Stimulated activated CD4-positive, alpha-beta T cell treated with anti-CD3 and anti-CD28 coated beads, Interleukin-4, amount 100 ng/mL, for 24 hours (primary cell): ENCODE data around the gene SPRED1.

Experiments used
- DNase-seq: peaks from one replicate; pipeline ENCODE4 v3.0.0-alpha.2; 2020

Gene SPRED1

DNA sequence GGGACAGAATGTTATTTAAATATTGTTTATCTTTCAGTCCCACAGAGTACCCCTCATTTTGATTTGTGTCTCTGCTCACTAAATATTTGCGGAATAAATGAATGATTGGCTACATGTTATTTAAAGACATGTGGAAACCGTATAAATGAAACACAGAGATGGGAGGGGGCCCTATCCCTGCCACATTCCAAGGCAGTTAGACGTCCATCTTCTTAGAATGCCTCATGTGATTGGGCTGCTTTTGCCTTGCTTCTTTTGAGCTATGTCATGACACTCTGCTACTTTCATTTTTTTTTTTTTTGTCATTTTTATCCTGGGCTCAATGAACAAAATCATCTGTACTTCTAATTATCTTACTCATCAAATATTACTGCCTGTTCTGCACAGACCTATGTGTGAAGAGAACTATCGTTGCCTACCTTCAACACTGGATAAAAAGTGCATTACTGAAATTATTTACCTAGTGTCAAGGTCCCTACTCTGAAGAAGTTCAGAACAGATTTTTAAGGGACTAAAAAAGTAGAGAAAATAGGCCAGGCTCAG is 117.4 kb downstream of the SPRED1 start:
- no peak for DNase-seq

DNA sequence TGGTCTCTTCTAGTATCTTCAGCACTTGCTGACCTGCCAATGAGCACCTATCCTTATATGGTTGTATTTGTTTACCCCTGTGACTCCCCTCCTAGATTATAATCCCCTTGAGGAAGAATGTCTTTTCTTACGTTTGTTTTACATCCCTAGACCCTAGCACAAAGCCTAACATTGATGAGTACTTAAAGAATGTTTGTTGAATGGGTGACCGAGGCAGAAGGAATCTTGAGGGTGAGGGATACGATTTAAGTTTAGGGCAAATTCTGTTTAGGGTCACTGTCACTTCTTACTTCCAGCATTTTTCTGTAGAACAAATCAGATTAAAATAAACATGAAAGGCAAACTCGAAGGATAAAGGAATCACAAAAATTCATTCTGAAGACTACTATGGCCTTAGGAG is 120.4 kb downstream of the SPRED1 start:
- no peak for DNase-seq

DNA sequence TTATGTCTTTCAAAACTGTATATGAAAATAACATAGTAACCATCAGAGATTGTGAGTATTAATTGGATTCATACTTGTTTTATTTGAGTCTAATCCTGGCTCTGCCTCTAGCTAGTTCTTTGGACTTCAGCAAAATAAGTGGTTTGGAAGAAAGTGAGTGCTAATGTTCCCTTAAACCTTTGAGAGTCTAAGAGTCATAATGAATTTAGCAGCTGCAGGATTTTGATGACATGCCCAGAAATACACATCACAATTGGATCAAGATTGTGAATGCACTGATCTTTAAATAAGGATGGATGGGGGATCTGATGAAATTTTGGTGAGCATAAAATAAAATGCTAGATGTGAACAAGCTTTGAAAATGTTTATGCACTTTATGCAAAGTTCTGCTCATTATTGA is 121.4 kb downstream of the SPRED1 start:
- DNase-seq: no peak

DNA sequence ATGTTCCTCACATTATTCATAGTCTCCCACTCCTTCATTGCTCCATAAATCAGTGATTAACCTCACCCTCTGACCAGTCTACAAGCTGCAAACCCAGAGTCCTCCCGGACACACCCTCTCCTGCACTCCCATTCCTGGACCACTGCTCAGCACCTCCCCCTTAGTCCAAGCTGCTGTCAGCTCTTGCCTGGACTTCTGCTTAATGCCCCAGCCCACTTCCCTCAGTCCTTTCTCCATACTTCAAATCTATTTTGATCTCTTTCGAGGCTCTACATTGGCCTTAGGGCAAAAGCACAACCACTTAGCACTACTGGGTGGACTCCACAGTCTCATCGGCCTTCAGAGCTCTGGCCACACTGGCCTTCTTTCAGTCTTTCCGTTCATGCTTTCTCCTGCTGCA is 121.9 kb downstream of the SPRED1 start:
- DNase-seq: no peak

DNA sequence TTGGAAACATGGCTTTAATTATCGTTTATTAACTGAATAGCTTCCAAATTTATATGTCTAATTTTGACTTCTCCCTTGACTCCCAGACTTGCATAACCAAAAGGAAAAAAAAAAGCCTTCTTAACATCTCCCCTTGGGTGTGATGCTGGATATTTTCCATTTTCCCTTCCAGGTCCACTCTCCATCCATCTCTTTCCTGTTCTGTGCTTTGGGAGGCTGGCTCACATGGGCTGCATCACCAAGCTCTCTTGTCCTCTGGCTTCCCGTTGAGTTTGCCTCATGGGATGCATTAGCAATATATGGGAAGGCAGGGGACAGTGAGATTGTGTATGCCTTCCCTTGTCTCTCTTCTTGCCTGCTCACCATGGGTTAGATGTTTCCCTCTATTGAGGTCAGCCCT is 123.4 kb downstream of the SPRED1 start:
- no peak for DNase-seq

DNA sequence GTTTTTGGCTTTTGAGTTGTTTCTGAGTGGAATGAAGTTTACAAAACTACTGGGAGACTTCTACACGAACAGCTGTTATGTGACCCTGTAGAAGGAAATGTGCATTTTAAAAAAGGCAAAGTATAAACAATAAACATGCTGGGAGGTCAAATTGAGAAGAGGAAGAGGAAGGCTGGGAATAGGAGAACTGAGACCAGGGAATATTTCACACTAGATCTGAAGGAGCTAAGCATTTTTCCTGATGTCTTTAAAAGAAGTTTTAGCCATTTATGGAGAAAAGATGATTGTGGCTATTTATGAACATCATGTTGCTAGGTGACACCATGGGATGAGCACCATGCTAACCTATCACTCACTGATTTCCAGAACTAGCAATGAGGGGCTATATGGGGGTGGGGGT is 125.0 kb downstream of the SPRED1 start:
- DNase-seq: no peak

DNA sequence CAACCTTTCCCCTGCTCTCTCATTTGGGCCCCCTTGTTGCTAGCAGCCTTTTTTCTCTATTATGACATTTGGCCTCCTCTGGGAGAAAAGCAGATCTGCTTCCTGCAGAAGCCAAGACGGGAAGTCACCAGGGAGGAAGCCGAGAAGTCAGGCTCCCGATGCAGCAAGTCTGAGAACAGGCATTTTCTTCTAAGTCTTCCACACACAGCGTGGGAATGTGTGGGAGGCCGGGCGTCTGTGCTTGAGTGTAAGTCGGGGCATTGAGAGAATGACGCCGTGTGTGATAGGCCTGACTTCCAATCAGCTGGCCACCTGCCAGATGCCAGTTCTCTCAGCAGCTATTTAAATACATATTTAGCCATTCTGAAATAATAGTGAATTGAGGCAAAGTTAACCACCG is 125.5 kb downstream of the SPRED1 start:
- no peak for DNase-seq

DNA sequence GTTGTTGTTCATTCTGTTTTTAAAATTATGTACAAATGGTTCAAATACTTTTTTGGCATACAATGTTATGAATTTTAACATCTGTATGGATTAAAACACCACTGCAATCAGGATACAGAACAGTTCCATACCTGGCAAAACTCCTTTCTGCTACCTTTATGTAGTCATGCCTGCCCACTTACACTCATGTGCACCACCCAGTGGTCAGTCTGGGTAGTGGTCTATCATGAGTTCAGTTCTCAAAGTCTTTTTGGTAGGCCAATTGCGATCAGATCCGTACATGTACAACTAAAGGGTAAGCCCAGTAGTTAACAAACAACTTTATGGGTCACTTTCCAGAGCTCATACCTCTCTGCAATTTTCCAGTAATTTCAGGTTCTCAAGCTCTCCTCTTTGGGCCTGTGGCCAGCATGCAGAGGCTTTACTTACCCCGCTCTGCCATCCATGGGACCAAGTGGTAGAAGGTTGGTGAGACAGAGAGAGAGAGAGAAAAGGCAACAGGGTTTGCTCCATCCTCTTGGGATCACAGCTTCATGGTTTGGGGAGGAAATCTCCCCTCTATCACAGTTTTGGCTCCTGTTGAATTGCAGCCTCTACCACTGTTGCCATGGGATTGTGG is 137.4 kb downstream of the SPRED1 start:
- DNase-seq: peak; percentile 66

DNA sequence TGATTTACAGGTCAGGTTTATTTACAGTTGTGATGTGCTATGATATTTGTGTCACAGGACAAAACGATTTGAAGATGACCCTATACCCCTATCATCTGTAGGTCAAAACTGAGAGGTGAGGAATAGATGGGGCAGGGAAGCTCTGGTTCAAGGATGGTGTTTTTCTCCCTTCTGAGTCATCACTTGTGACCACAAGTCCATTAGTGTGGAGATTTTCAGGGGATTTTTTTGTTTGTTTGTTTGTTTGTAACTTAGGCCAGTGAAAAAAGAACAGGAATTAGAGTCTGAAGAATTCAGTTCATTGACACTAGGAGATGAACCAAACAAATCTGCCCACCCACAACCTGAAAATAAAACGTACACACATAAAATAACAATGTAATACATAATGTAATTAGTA is 138.6 kb downstream of the SPRED1 start:
- DNase-seq: no peak

DNA sequence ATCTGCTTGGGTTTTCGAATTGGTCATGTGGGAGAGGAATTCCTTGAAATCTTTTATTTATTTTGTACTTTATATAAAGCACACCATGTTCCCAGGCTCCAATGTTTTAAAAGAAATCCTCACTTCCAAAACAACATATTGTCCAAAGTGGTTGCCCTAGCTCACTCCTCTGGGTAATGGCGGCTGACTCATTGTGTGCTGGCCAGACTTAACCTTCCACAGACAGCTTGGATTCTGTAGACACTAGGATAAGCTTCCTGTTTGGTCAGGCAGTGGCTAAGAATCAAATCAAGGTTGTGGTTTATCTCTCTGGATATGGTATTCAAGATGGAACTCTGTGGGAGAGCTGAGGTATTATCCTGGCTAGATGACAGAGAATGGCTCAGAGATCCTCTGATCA is 145.5 kb downstream of the SPRED1 start:
- no peak for DNase-seq

DNA sequence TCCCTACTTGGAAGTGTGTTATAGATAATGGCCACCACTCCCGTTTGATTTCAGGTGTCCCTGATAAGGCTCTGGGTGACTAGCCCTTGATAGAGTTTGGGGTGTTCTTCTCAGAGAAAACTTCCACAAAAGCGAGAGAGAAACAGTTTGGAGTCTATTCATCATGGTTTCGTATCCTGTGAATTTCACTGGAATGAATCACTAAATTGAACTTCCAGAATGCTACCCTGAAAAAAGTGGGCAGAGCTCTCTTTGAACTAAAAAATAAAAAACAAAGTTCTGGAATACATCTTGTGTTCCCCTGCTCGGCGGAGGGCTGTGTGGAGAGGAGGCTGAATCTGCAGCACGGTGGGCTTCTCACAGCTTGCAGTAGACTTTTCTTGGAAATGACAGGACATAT is 148.5 kb downstream of the SPRED1 start:
- no peak for DNase-seq

DNA sequence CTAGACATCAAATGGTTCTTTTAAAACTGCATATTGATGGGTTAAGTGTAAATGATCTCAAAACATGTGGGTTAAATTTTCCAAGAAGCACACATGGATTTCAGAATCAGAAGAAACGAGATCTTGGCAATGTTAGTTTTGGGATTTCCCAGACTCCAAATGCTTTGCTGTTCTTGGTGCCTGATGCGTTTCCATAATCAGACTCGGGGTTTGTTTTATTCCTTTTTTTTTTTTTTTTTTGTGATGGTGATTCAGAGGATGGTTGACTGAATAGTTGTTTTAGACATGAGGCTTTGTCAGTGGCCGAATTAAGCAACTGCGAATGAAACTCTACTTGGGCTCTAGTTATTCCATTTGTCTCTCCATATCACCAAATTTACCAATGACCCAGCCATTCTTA is 149.1 kb downstream of the SPRED1 start:
- DNase-seq: no peak

DNA sequence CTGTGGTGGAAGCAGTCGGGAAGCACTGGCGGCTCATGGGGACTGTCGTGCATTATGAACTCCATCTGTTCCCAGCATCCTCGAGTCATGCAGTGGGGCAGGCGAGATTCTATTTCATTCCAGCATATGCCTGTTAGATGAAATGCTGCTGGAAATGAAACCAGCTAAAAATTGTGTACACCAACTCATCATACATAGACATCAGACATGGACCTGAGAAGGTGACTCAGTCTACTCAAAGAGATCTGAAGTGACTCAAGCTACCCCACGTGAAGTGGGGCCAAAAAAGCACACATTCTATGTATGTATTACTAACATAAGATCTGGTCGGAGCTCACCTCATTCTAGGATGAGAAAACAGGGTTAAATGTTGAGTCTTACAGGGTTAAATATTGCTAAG is 153.8 kb downstream of the SPRED1 start:
- no peak for DNase-seq
